GM23338 (cell line): ENCODE measurements around the gene RCCD1. TPM values are rescaled to one million over a fixed set of nuclear protein-coding genes. Genes with fewer than 3 reads are reported as not detected.

Experiments used
- ATAC-seq: fragments of 200-7000 bp; cut with Tn5 transposase; 3 replicates; pipeline ENCODE4 v1.9.1; 2020
- DNase-seq: peaks from one replicate; pipeline ENCODE4 v3.0.0-alpha.2; 2015; ENCODE audit warnings: low spot score
- H2AFZ ChIP-seq: fragments of 200-600 bp; sonication (generic); 2 replicates; pipeline ENCODE4 v1.8.0; 2016; ENCODE audit warnings: antibody characterized with exemption, mild to moderate bottlenecking, moderate library complexity
- H3F3A ChIP-seq: fragments of 200-600 bp; sonication (generic); replicated peaks from 2 replicates; pipeline ENCODE4 v1.8.0; 2017; ENCODE audit warnings: antibody characterized with exemption, mixed run types, low read depth
- H3K27ac ChIP-seq: fragments of 200-600 bp; sonication (generic); 2 replicates; pipeline ENCODE4 v1.6.1; 2016; ENCODE audit warnings: low read depth
- H3K27me3 ChIP-seq: fragments of 200-600 bp; sonication (generic); 2 replicates; pipeline ENCODE4 v1.8.0; 2016; ENCODE audit warnings: mild to moderate bottlenecking, mixed run types, moderate library complexity; ENCODE audit not compliant: insufficient read depth
- H3K36me3 ChIP-seq: fragments of 200-600 bp; sonication (generic); 2 replicates; pipeline ENCODE4 v1.8.0; 2016; ENCODE audit warnings: mild to moderate bottlenecking; ENCODE audit not compliant: insufficient read depth
- H3K4me1 ChIP-seq: fragments of 200-600 bp; sonication (generic); 2 replicates; pipeline ENCODE4 v1.8.0; 2016; ENCODE audit warnings: mild to moderate bottlenecking, moderate library complexity; ENCODE audit not compliant: insufficient read depth
- H3K4me2 ChIP-seq: fragments of 200-600 bp; sonication (generic); 2 replicates; pipeline ENCODE4 v1.7.1; 2017; ENCODE audit warnings: mixed run types
- H3K4me3 ChIP-seq: fragments of 200-600 bp; sonication (generic); 2 replicates; pipeline ENCODE4 v1.6.1; 2016; ENCODE audit warnings: mixed run types
- H3K79me2 ChIP-seq: fragments of 200-600 bp; sonication (generic); replicated peaks from 2 replicates; pipeline ENCODE4 v1.8.0; 2017; ENCODE audit warnings: mild to moderate bottlenecking; ENCODE audit not compliant: insufficient read depth
- H3K9me2 ChIP-seq: fragments of 200-600 bp; sonication (generic); 2 replicates; pipeline ENCODE4 v1.8.0; 2017; ENCODE audit not compliant: insufficient read depth
- H4K20me1 ChIP-seq: fragments of 200-600 bp; sonication (generic); replicated peaks from 2 replicates; pipeline ENCODE4 v1.8.0; 2017; ENCODE audit warnings: mild to moderate bottlenecking; ENCODE audit not compliant: insufficient read depth
- H3K27ac Mint-ChIP-seq: 2 replicates; pipeline ENCODE4 v1.8.0; 2020; ENCODE audit warnings: inconsistent platforms, mild to moderate bottlenecking, moderate library complexity, mixed read lengths
- H3K27me3 Mint-ChIP-seq: 3 replicates; pipeline ENCODE4 v1.8.0; 2022; ENCODE audit warnings: low read depth, mild to moderate bottlenecking, moderate library complexity, mixed read lengths, inconsistent platforms; ENCODE audit not compliant: insufficient read depth, poor library complexity
- H3K36me3 Mint-ChIP-seq: 3 replicates; pipeline ENCODE4 v1.8.0; 2021; ENCODE audit warnings: low read depth, mild to moderate bottlenecking, inconsistent platforms, moderate library complexity, mixed read lengths
- H3K4me1 Mint-ChIP-seq: 3 replicates; pipeline ENCODE4 v1.8.0; 2020; ENCODE audit warnings: mild to moderate bottlenecking, inconsistent platforms, mixed read lengths
- H3K4me3 Mint-ChIP-seq: 3 replicates; pipeline ENCODE4 v1.8.0; 2021; ENCODE audit warnings: moderate library complexity, mild to moderate bottlenecking, inconsistent platforms, mixed read lengths
- H3K9me3 Mint-ChIP-seq: 3 replicates; pipeline ENCODE4 v1.8.0; 2020; ENCODE audit warnings: moderate library complexity, mild to moderate bottlenecking, inconsistent platforms, mixed read lengths
- CREB1 ChIP-seq: fragments of 250-450 bp; sonication (Bioruptor Pico); IDR thresholded peaks from 2 replicates; pipeline ENCODE4 v1.5.0; 2020; ENCODE audit warnings: low read depth, mild to moderate bottlenecking, moderate library complexity
- CTCF ChIP-seq, 2 experiments: fragments of 200-600 bp in 1 of 2; sonication (generic) in 1 of 2; conservative IDR thresholded peaks; 2 replicates each; pipeline versions ENCODE4 v1.5.1 to v1.6.1; 2016 to 2017; ENCODE audit warnings: antibody characterized with exemption in 2 of 2, low read depth in 2 of 2, mild to moderate bottlenecking in 2 of 2, moderate library complexity in 1 of 2
- ETS1 ChIP-seq: IDR thresholded peaks from 2 replicates; pipeline ENCODE4 v1.6.1; 2016; ENCODE audit warnings: antibody characterized with exemption
- JUNB ChIP-seq: IDR thresholded peaks from one replicate; pipeline ENCODE4 v1.6.1; 2016; ENCODE audit warnings: antibody characterized with exemption; ENCODE audit not compliant: unreplicated experiment
- POLR2AphosphoS5 ChIP-seq: IDR thresholded peaks from 2 replicates; pipeline ENCODE4 v1.6.1; 2016; ENCODE audit warnings: antibody characterized with exemption, low read depth
- REST ChIP-seq: IDR thresholded peaks from one replicate; pipeline ENCODE4 v1.6.1; 2018; ENCODE audit warnings: antibody characterized with exemption; ENCODE audit not compliant: unreplicated experiment
- STAT1 ChIP-seq: IDR thresholded peaks from one replicate; pipeline ENCODE4 v1.6.1; 2016; ENCODE audit warnings: antibody characterized with exemption; ENCODE audit not compliant: unreplicated experiment
- ZNF114 ChIP-seq: fragments of 250-450 bp; sonication (Bioruptor Pico); IDR thresholded peaks from 2 replicates; pipeline ENCODE4 v1.5.0; 2020; ENCODE audit warnings: mild to moderate bottlenecking, moderate library complexity
- ZNF462 ChIP-seq: fragments of 250-450 bp; sonication (Bioruptor Pico); IDR thresholded peaks from 2 replicates; pipeline ENCODE4 v1.5.0; 2020; ENCODE audit warnings: mild to moderate bottlenecking, moderate library complexity
- polyA plus RNA-seq: library from polyadenylated mRNA; unstranded; fragments of >200 nt; fragmentation: Nextera tagmentation; extraction: Ambion mirVana; gene quantifications from 2 replicates; pipeline ENCODE4 v1.2.1, GENCODE V29; 2016
- total RNA-seq: library from RNA; depleted of rRNA; stranded (reverse); fragments of >200 nt; shearing (Covaris generic); gene quantifications from 2 replicates; pipeline ENCODE4 v1.2.3, GENCODE V29; 2014

Gene RCCD1
- total and polyA plus RNA-seq, 2 experiments from 2014 or later, result 10.8 to 17.1 TPM

- TF ChIP-seq ZNF462 (CRISPR knock-in tag) (no peak), POLR2AphosphoS5 (no peak), REST (no peak)
Measured at GRCh38 chr15:90918835-90919234, 35.8 kb upstream of the RCCD1 start (continued).

- Histone ChIP-seq H2AFZ (no peak overlapping the region), H3K79me2 (no peaks in the 10 kb centered on the region), H3F3A (no peaks in the 10 kb centered on the region), H4K20me1 (no peaks in the 10 kb centered on the region), H3K27me3 (no peaks in the 10 kb centered on the region), H3K36me3 (no peaks in the 10 kb centered on the region), H3K4me2 (no peak overlapping the region), H3K27ac (no peak overlapping the region), H3K4me1 (0 out of 2 replicates have a peak, but pooled peaks cover 6% of the 10 kb centered on the region), H3K9me2 (no peaks in the 10 kb centered on the region), H3K4me3 (no peak overlapping the region)
- peaks cover 7% of the 10 kb centered on the region for H3K27me3 Mint-ChIP-seq
- peaks cover 4% of the 10 kb centered on the region; the same call in 2 of the 3 replicates for H3K4me1 Mint-ChIP-seq
- H3K4me3 Mint-ChIP-seq, result no peak overlapping the region
- no peak overlapping the region for H3K27ac Mint-ChIP-seq
- ATAC-seq (no peak), DNase-seq (no peak)
- no peaks in the 10 kb centered on the region for H3K9me3 Mint-ChIP-seq
- peaks cover 10% of the 10 kb centered on the region; the same call in 2 of the 3 replicates for H3K36me3 Mint-ChIP-seq
- no peak for TF ChIP-seq ZNF114 (CRISPR knock-in tag)
- no peak for TF ChIP-seq STAT1
- TF ChIP-seq CTCF (conservative IDR thresholded peaks at IDR 0.05; ENCODE audit: low read depth in 2 of 2), result no peak
- TF ChIP-seq CREB1, result no peak
- no peak for TF ChIP-seq ETS1
- no peak for TF ChIP-seq JUNB
Measured at GRCh38 chr15:90921887-90922286, 32.8 kb upstream of the RCCD1 start.
